NCI-H146 treated with DMSO at 0.1 percent for 48 hours (cell line): ENCODE results near the gene CFTR.
"Not testable (repeated sequence)": the region's sequence is repeated elsewhere in the genome, so short reads cannot be mapped to it uniquely, and the experiment has no call there.

Experiments
- DNase-seq: peaks from one replicate; lab custom pipeline; 2025; ENCODE audit not compliant: unreplicated experiment; lab: John Stamatoyannopoulos, UW

Gene CFTR

DNA sequence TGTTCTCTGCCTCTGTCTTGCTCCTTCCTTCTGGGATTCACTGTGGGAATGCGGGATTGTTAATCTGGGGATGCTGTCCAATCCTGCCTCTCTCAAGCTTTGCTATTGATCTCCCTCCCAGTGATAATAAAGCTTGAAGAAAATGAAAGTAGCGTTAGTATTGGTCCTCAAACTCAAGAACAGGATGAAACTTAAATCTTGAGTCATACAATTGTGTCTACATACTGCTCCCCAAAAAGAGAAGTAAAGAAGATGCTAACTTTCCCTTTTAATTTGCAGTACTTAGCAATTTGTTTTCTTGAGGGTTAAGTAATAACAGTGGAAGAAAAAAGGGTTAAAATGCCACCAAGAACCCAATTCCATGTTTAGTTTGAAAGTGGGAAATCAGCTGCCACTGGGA is 13.6 kb downstream of the CFTR start:
- DNase-seq = no peak

DNA sequence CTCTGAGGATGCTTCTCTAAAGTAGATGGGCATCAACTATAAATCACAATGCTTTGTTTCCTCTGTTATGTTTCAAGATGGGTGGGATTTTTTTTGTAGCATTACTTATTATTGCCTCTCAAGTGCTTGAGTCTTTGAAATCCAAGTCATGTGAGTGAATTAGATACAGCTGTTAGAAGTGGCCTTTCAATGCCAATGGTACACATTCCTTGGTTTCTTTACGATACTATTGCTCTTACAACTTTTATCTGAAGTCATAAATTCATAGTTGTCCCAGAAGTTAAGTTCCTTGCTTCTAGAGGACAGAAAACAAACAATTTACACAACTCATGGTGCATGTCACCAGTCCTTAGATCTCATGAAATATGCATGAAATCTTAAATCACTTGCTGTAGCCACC is 15.5 kb downstream of the CFTR start:
- no peak for DNase-seq

DNA sequence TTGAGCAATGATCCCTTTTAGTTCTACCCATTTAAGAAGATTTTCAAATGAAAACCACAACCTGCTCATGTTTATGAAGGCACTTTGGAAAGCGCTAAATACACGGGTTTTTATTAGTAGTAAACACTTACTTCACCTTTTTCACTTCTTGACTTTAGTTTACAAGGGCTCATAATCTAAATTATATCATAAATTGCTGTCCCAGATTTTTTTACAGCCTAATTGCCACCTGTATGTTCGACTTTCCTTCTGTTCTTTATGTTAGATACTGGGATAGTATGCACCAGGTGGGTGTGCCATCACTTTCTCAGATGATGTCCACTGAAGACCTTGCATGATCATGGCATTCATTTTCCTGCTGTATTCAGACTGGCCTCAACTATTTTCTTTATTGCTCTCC is 22.5 kb downstream of the CFTR start:
- no peak for DNase-seq

DNA sequence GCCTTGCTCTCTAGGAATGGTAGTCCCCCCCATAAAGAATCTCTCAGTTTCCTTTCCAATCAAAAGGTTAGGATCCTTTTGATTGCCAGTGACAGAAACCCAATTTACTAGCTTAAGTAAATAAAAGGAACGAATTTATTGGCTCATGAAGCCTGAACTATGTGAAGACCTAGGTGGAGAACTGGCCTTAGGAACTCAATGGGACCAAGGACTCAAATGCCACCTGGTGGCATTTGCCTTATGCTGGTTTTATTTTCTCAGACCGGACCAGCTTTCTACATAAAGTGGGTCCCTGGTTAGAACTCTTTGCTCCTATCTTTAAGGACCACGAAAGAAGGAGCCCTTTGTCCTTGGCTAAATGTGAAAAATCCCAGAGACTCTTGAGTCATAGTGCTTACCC is 25.4 kb downstream of the CFTR start:
- DNase-seq = no peak

DNA sequence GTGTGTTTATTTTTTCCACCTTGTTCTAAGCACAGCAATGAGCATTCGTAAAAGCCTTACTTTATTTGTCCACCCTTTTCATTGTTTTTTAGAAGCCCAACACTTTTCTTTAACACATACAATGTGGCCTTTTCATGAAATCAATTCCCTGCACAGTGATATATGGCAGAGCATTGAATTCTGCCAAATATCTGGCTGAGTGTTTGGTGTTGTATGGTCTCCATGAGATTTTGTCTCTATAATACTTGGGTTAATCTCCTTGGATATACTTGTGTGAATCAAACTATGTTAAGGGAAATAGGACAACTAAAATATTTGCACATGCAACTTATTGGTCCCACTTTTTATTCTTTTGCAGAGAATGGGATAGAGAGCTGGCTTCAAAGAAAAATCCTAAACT is 28.9 kb downstream of the CFTR start:
- no peak for DNase-seq

DNA sequence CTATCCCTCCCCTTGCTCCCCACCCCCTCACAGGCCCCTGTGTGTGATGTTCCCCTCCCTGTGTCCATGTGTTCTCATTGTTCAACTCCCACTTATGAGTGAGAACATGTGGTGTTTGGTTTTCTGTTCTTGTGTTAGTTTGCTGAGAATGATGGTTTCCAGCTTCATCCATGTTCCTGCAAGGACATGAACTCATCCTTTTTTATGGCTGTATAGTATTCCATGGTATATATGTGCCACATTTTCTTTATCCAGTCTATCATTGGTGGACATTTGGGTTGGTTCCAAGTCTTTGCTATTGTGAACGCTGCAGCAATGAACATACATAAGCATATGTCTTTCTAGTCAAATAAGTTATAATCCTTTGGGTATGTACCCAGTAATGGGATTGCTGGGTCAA is 37.4 kb downstream of the CFTR start:
- DNase-seq = not testable (repeated sequence)

DNA sequence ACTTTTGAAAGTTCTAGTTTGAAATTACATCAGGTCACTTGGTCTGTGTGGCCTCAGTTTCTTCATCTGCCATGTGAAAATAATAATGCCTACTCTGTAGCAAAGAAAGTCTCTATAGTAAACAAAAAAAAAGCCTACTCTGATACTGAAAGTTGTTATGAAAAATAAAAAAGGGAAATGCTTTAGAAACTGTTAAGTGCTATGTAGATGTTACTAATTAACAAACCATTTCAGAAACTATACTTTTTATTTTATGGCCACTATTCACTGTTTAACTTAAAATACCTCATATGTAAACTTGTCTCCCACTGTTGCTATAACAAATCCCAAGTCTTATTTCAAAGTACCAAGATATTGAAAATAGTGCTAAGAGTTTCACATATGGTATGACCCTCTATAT is 50.6 kb downstream of the CFTR start:
- DNase-seq = no peak

DNA sequence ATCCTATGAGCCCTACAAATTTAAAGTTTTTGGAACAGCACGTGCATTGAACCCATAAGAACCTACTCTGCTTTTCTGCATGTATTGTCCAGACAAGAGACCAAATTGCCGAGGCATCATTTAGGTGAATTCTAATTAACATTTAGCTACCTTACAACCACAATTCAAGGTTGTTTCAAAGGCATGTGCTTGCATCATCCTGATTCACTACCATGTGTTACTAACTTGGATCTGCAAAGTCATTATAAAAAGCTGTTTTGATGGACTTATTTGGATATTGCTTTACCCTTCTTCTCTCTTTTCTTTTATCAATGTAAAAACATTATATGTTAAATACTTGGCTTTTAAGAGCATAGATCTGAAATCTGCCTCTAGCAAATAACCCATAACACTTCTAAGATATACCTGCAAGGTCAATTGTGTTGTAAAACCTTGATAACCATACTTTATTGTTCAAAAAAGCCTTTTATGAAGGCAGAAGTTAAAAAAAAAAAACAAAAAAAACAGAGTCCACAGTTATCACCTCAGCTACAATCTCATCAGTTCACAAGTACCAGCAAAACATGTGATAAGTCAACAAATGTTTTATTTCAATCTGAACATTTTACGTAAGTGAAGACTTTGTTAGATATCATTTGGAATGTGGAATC is 51.9 kb downstream of the CFTR start:
- DNase-seq = no peak

DNA sequence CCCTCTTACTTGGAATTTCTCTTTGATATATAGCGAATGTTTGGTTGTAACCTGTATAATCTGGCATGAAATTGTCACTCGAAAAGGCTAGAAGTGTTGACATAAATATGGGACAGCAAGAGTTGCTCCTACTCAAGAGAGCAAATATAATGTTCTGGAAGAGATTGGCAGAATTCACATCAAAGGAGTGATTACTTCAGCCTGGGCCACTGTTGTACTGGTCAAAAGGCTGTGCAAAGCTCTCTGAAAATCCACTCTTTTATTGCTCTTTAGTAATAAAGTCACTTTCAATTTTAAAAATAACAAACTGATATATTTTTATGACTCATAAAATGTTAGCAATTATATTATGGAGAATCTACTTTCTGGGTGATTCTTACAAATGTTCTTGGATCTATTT is 58.2 kb downstream of the CFTR start:
- DNase-seq = no peak

DNA sequence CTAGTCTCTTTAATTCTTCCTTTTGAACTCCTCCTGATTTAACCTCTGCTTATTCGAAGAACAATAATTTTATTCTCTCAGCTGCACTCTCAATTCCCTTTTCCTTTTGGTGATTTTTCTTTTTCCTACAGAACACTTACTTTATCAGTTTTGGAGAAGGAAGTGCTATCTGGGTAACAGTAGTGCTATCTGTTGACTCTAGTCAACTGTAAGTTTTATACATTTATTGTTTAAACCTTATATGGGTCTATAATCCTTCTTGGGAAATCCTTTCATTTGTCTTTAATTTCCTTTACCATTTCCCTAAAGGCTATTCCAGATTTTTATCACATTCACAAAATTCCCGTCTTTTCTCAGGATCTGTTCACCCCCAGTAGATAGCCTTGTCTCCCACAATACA is 64.2 kb downstream of the CFTR start:
- DNase-seq = no peak

DNA sequence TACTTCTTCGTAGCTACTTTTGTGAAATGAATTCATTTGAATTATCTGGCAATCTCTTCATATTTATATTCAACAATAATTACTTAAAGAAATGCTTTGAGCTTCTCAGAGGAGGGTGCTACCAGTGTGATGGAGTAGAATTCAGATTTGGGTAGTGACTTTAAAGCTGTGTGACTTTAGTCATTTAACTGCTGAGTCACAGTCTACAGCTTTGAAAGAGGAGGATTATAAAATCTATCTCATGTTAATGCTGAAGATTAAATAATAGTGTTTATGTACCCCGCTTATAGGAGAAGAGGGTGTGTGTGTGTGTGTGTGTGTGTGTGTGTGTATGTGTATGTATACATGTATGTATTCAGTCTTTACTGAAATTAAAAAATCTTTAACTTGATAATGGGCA is 68.2 kb downstream of the CFTR start:
- no peak for DNase-seq

DNA sequence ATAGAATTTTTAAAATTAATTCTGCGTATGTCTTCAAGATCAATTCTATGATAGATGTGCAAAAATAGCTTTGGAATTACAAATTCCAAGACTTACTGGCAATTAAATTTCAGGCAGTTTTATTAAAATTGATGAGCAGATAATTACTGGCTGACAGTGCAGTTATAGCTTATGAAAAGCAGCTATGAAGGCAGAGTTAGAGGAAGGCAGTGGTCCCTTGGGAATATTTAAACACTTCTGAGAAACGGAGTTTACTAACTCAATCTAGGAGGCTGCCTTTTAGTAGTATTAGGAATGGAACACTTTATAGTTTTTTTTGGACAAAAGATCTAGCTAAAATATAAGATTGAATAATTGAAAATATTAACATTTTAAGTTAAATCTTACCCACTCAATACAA is 70.8 kb downstream of the CFTR start:
- no peak for DNase-seq

DNA sequence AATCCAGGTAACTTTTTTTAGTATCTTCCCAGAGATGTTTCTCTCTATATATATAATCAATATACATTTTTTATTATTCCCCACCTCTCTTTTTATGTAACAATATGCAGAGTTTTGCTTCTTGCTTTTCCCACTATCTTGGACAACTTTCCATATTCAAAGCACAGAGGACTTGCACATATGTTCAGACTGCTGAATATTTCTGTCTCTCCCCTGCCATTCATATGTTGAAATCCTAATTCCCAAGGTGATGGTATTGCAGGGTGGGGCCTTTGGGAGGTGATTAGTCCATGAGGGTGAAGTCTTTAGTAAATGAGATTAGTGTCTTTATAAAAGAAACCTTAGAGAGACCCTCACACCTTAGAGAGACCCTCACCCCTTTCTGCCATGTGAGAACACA is 72.8 kb downstream of the CFTR start:
- no peak for DNase-seq

DNA sequence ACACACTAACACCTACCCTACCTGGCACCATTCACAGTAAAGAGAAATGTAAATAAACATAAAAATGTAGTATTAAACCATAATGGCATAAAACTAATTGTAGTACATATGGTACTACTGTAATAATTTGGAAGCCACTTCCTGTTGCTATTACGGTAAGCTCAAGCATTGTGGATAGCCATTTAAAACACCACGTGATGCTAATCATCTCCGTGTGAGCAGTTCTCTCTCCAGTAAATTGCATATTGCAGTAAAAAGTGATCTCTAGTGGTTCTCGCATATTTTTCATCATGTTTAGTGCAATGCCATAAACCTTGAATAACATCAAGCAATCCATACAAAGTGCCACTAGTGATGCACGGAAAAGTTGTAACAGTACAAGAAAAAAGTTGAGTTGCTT is 75.4 kb downstream of the CFTR start:
- DNase-seq = no peak

DNA sequence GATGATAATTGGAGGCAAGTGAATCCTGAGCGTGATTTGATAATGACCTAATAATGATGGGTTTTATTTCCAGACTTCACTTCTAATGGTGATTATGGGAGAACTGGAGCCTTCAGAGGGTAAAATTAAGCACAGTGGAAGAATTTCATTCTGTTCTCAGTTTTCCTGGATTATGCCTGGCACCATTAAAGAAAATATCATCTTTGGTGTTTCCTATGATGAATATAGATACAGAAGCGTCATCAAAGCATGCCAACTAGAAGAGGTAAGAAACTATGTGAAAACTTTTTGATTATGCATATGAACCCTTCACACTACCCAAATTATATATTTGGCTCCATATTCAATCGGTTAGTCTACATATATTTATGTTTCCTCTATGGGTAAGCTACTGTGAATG is 79.6 kb downstream of the CFTR start:
- DNase-seq = no peak

DNA sequence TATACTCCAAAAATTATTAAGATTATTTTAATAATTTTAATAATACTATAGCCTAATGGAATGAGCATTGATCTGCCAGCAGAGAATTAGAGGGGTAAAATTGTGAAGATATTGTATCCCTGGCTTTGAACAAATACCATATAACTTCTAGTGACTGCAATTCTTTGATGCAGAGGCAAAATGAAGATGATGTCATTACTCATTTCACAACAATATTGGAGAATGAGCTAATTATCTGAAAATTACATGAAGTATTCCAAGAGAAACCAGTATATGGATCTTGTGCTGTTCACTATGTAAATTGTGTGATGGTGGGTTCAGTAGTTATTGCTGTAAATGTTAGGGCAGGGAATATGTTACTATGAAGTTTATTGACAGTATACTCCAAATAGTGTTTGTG is 80.2 kb downstream of the CFTR start:
- DNase-seq = no peak

DNA sequence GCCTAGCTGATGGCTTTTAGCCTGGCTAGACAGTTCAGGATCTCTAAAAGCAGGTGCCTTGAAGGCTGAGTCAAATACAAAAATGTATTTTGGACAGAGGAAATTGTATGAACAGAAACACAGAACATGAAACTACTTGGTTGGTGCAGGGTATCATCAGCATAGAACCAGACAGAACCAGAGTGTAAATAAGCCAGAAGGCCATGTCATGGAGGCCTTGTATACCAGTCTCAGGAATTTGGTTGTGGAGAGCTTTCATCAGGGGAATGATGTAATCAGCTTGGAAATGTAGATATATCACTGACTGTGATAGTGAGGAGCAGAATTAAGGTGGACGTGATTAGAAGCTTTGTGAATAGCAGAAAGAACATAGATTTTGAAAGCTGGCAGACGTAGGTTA is 82.9 kb downstream of the CFTR start:
- DNase-seq = no peak

DNA sequence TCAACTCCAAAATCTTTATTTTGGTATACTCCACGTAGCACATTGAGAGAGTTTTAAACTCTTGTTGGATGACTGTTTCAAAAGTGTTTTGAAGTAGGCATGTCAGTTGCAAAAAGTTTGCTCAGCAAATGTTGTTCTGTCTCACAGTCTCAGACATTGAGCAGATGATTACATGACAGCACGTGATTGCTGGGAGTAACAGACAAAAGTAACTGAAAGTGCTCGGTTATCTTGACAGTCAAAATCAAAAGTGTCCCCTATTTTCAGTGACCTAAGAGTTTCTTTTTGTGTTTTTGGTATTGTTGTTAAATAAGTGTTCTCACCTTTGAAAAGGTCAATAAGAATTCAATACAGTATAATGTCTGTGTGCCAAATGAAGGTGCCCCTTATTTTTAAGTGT is 84.3 kb downstream of the CFTR start:
- no peak for DNase-seq

DNA sequence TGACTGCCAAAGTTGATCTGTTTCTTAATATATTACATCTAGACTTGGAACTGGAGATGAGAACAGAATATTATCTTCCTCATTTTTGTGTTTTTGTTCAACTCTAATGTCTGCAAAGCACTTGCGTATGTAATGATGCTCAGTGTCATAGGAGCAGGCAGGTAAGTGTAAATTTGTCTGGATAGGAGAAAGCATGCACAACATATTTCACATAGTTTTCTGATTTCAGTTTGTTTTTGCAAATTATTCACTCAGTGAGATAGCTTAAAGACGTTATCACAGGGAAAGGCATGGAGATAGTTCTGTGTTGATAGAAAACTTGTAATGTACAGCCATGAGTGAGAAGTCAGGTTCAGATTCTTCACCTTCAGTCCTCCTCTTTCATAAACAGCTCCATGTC is 84.8 kb downstream of the CFTR start:
- DNase-seq = no peak

DNA sequence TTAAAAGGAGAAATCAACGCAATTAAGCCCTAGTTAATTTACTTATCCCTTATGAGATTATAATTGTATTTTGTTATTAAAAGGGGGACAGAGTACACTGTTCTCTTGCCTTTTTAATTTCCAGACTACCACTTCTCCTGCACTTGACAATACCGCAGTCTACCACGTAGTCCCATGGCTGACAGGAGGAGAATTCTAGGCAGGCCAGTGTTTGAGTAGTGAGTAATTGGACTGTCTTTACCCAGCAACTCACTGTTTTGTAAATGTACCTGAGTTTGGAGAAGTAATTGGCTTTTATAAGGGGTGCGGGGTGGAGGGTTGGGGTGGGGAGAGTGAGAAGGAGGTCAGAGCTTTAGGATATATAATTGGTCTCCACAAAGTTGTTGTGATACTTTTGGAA is 85.4 kb downstream of the CFTR start:
- no peak for DNase-seq

DNA sequence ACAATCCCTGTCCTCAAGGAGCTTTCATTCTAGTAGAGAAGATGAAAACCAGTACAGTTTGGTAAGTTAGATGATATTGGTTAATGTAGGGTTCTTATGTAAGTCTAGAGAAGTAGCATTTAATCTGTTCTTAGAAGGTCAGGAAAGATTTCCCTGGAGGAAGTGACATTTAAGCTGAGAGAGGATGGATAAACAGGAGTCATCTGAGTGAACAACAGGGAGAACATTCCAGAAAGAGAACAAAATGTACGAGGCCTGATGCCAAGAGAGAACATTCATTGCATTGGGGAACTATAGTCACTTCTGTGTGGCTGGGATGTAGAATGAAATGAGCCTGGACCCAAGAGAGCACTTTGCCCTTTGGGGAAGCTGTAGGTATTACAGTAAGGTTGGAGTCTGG is 88.0 kb downstream of the CFTR start:
- DNase-seq = no peak

DNA sequence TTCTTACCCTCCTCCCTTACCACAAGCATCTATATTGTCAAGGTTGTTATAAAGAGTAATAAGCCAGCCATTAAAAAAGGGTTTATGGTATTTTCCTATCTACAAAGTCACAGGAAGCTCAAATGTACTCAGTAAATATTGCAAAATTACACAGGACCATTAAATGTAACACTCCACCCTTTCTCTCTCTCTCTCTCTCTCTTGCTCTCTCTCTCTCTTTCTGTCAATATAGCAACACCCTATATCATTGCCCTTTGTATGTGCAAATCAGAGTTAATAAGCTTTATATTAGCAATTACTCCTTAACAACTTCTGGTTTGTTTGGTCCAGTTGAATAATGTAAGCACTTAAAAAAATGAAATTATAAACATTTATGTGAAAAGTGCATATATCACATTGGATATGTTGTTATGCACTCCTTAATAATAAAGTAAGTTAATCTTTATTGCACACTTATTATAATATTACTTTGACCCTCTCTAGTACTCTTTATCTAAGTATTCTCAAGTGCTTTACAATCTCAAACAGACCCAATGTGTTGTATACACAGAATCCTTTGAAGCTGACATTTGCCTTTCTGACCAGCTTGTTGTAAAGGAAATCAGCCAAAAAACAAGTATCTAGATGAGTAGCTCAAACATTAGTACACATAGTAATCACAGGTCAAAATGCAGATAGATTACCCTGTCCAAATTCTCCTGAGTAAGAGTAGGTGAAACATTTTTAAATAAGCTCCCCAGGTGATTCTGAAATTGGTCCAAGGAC is 93.2 kb downstream of the CFTR start:
- DNase-seq = no peak

DNA sequence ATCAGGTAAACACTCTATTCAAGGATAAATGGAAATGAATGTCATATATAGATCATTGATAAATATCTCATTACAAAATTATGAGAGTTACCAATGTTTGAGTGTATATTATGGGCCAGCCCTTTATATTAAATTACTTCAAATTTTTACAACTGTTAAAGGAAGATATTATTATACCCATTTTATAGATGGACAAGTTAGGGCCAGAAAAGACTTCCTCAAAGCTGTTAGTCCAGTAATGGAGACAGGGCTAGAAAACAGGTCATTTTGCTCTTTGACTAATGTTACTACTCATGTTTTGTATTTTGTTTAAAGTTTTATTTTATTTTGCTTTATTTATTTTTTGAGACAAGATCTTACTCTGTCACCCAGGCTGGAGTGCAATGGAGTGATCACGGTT is 101.6 kb downstream of the CFTR start:
- DNase-seq = no peak
